HUDEP-2 (cell line): ENCODE measurements around the gene SMARCB1.

Experiments used
- DNase-seq, 76 experiments: peaks; one replicate each; lab custom pipeline; 2025; ENCODE audit not compliant: unreplicated experiment in 76 of 76; lab: John Stamatoyannopoulos, UW

The SMARCB1 gene

DNA sequence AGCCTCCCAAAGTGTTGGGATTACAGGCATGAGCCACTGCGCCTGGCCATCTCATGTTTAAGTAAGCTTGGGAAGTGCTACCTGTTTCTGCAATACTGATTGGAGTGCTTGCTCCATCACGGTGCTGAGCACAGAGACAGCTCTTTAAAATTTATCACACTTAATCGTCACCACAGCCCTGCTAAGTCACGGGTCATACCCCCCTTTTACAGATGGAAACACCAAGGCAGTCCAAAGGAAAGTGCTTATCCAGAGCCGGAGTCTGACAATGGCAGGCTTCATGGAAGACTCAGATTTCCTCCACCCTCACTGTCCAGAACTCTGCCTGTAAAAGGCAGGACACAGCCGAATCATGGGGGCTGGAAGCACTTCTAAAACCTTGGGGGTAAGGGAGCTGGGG lies 26.7 kb upstream of the SMARCB1 start:
- no peak for DNase-seq

DNA sequence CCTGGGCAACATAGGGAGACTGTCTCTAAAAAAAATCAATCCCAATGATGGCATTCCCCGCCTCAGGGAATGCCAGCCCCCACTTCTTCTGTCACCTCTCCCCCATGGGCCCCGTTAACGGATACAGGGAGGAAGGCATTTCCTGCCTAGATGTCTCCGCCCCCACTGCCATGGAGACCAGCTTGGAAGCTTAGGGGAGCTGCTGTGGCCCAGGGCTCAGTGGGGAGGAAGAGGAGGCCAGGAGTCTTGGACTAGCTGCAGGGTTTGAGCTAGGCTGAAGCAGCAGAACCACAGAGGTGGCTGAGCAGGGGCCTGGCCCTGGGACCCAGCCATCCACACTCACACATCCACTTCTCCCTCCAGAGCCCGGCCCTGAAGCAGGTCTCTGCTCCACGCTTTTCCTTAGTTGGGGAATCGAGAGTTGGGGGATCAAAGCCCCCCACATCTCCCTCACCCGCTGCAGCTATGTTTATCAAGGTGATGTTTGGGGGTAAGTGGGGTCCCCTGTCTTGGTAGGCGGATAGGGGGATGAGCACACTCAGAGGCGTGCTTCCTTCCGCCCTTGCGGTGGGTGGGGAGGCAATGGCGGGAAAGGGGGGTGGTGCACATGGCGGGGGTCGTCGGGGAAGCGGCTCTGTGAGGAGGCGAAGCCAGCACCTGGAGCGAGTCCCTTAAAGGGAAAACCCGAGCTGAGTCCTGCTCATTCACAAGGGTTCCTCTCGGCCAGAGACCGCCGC lies 23.8 kb upstream of the SMARCB1 start, which contains the start of gene C22orf15:
C22orf15 (plus strand) TSS at position 149 of the 737 bp plus-strand sequence; CDS start at position 466, 317 bp downstream.
- DNase-seq = no peak

GRCh38 chr22:23763579-23763945 lies 23.2 kb upstream of the SMARCB1 start:
- no peak for DNase-seq

DNA sequence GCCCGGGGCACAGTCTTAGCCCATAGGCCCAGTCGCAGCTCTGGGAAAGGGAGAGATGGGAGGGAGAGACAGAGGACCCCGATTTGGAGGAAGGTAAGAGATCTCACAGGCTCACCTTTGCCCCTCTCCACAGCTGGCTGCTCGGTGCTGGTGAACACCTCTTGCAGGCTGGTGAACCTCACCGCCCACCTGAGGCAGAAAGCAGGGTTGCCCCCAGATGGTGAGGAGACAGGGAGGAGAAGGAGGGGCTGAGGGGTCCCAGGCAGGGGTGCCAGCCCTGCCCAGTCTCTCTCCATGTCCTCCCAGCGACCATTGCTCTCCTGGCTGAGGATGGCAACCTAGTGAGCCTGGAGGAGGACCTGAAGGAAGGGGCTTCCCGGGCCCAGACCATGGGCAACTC lies 22.8 kb upstream of the SMARCB1 start:
- no peak for DNase-seq

GRCh38 chr22:23764899-23765881 lies 21.6 kb upstream of the SMARCB1 start:
- no peak for DNase-seq

DNA sequence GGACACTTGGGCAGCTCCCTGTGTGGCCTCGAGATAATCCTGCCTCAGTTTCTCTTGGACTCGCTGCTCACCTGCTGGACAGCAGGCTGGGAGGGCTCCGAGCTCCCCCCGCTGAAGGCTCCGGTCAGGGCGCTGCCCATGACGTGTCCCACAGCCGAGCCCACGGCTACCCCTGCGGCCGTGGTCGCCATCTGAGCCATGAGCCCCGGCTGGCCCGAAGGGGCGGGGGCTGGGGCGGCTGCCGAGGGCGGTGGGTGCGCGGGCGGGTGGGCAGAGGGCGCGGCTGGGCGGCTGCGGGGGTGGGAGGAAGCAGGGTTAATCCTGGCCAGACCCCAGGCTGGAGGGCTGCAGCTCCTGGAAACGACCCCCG lies 19.5 kb upstream of the SMARCB1 start:
- no peak for DNase-seq

GRCh38 chr22:23767673-23768548 lies 18.9 kb upstream of the SMARCB1 start, which contains the start of gene CHCHD10:
Gene CHCHD10 (minus strand): TSS chr22:23767972. CDS start chr22:23767874, 98 bp downstream.
- peak in 72 of 76 experiments; percentile 8 to 86 (median 66) for DNase-seq

DNA sequence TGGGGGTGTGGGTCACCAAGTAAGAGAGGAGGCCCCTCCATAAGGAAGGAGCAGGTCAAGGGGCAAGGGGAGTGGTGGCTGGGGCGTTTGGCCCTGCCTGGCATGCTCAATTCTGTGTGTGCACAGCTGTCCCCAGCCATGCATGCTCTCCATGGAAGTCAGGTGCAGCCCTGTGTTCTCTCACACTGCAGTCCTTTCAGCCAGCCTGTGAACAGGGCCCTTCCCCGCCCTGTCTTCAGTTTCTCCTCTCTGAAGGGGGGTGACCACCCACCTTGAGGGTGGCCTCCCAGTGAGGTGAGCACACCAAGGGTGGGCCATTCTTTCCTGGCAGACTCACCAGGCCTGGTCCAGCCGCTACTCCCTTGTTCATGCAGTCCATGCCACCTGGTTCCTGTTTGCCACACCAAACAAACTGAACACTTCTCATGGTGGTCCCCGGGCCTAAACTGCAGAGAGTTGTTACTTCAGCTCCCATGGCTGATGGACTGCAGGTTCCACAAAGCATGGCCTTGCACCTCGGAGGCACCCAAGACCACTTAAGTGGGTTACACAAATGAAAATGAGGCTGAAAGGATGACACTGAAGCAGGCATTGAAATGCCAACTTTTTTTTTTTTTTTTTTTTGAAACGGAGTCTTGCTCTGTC lies 17.3 kb upstream of the SMARCB1 start:
- DNase-seq = no peak

GRCh38 chr22:23772315-23772648 lies 14.5 kb upstream of the SMARCB1 start:
- DNase-seq = no peak

DNA sequence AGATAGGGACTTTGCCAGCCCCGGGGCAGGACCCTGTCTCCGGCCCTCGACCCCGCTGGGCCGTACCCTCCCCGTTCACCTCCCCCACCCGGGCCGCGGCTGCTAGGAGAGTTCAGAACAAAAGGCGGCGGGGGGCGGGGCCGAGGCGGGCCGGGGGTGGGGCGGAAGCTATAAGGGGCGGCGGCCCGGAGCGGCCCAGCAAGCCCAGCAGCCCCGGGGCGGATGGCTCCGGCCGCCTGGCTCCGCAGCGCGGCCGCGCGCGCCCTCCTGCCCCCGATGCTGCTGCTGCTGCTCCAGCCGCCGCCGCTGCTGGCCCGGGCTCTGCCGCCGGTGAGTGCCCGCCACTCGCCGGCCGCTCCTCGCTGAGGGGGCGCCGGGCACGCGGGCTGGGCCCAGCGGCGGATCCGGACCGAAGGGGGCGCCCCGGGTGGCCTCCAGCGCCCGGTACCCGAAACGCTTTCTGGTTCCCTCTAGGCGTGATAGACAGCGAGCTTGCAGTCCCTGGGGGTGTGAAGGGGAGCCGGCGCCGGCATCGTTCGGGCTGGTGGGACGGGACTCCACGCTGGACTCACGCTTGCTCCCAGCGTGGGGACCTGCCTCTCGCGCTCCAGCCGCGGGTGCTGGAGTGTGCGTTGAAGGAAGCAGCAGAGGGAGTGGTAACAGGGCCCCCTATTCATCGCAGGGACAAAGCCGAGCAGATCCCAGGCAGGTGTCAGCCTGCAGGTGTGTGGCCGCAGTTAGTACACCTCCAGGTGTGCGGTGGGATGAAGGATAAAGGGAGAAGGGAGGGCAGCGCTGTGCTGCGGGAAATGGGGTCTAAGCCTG lies 13.9 kb upstream of the SMARCB1 start, which contains the start of gene MMP11:
MMP11 (plus strand) TSS at position 201 of the 825 bp plus-strand sequence; CDS start at position 223, 22 bp downstream.
- DNase-seq = peak in 41 of 76 experiments; percentile 2 to 65 (median 32)

GRCh38 chr22:23773483-23774113 lies 13.2 kb upstream of the SMARCB1 start:
- no peak for DNase-seq

GRCh38 chr22:23774114-23774921 lies 12.4 kb upstream of the SMARCB1 start:
- DNase-seq = no peak

DNA sequence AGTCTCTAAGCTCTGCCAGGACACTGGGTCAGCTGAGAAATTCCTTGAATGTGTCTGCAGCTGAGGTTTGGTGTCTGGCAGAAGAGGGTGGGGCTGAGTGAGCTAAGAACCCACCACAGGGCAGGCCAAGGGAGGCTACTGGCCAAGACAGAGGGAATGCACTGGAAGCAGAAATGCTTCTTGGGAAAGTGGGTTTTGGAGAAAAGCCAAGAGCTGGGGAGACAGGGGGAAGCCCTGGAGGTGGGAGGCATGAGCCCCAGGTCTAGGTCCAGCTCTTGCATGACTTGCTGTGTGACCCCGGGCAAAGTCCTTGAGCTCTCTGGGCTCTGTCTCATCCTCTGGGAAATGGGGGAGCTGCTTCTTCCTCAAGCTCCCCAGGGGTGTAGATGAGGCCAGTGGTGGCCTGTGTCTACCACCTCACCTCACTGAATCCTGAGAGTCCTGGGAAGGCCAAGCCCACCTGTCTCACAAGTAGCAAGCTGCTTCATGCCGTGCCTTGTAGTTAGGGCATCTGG lies 11.8 kb upstream of the SMARCB1 start:
- no peak for DNase-seq

DNA sequence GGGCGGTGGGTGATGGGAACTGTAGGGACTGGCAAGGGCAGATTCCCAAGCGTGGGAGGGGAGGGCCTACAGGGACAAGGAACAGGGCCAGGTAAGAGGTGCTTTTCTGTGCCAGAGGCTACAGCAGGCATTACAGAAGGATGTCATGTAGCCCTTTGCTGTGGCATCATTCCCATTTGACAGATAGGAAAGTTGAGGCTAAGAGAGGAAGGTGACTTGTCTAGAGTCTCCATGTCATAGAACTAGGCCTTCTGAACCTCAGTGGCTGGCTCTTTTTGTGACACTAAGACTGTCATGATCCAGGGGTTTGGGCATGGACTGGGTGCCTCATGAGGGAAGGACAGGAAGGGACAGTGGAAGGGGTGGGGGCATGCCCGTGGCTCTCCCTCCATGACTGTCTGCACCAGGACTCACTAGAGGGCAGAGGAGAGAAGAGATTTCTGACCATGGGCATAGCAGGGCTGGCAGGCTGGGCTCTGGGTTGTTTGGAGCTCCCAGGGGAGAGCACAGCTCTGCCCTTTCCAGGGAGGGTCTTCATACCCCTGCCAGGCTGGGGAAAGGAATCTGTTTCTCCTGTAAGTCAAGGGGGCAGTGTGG lies 10.9 kb upstream of the SMARCB1 start:
- no peak for DNase-seq

DNA sequence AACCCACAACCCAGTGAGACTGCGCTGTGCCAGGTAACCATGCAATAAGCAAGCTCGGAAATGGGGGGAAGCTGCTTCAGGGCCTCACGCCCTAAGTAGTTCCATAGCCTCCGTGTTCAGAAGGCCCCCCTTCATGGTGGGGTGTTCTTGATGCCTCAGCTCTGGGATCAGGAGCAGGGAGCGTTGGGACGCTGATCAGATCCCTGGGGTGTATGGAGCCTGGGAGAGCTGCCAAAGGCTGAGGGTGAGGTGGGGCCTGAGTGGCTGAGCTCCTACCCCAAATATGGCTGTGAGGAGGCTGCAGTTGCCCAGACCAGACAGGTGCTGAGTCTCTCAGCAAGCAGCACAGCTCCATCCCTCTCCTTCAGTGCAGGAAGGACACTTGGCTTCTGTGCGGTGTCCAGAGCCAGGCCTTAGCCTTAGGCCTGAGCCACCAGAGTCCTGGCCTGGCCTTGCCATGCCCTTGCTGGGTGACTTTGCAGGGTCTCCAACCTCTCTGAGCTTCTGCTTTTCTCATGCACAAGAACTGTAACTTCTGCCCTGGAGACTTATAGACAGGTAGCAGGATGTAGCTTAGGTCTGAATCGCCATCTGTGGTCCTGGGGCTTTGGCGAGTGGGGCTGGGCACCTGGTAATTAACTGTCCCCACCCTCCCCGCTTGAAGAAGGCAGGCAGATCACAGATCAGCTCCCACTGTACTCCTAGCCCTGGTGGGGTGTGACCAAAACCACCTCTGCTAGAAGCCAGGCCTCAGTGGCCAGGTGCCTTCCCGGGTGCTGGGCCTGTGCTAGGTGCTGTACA lies 8.8 kb upstream of the SMARCB1 start:
- no peak for DNase-seq

DNA sequence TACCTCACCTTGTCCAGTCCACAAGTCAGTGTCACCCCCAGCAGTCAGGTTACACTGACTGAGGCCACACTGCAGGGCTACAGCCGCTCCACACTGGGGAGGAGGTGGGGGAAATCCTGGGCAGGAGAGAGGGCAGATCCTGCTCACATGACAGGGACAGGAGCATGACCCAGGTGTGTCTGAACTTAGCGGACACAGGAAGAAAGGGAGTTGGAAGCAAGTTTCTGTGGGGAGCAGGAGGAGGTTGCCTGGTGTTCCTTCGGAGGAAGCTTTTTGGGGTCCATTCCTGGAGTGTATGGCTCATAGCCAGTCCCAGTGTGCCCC lies 8.2 kb upstream of the SMARCB1 start:
- DNase-seq = no peak

DNA sequence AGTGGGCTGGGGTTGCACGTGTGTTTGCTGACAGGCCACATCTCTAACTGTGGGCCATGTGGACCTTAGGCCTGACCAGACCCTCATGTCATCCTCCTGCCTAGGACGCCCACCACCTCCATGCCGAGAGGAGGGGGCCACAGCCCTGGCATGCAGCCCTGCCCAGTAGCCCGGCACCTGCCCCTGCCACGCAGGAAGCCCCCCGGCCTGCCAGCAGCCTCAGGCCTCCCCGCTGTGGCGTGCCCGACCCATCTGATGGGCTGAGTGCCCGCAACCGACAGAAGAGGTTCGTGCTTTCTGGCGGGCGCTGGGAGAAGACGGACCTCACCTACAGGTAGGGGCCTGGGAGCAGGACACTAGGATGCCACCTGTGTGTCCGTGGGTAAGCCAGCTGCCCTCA lies 7.7 kb upstream of the SMARCB1 start:
- no peak for DNase-seq
